COLO829 (cell line): ENCODE measurements around the gene CKAP5.
"Not testable (repeated sequence)": the region's sequence is repeated elsewhere in the genome, so short reads cannot be mapped to it uniquely, and the experiment has no call there.

Experiments
- DNase-seq: peaks from one replicate; pipeline ENCODE4 v3.0.0; 2012; ENCODE audit warnings: low spot score

Gene CKAP5

DNA sequence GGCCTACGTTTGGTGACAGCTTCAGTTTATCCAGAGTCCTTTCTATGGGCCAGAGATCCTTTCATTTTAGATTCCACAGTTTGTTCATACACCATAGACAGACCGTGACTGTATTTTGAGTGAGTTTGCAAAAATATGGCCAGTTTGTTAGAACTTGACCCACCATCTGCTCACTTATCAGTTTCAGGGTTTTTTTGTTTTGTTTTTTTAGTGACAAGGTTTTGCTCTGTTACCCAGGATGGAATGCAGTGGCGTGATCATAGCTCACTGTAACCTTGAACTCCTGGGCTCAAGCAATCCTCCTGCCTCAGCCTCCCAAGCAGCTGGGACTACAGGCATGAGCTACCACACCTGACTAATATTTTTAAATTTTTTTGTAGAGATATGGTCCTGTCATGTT lies 9.1 kb upstream of the CKAP5 start:
- no peak for DNase-seq

GRCh38 chr11:46850829-46851380 lies 4.8 kb upstream of the CKAP5 start:
- no peak for DNase-seq

DNA sequence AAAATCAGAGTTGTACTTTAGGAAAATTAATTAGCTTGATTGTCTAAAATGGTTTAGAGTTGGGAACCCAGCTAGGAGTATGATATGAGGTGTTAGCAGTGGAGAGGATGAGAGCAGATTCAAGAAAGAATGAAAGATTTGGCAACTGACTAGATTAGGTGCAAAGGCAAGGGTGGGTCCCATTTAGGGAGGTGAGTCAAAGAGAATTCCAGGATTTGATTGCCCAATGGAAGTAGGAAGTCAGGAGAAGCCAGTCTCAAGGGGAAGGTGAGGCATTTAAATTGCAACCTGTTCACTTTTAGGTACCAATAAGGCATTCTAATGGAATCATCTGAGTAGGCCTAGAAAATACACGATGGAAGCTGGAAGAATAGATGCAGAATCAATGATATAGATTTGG lies 3.6 kb upstream of the CKAP5 start:
- DNase-seq: no peak

DNA sequence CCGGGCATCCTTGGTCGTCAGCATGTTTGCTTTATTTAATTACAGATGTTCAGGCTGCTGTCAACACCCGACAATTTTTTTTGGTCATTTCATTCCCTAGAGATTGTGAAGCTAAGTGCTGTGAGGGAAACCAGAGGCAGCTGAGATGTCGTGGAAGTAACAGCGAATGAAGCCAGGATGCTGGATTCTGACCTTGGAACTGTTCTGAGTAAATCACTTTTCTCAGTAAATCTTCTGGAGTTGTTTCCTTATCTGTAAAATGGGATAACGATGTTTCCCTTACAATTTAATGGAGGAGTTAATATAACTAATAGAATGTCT lies 390 bp upstream of the CKAP5 start:
- no peak for DNase-seq

- DNase-seq: no peak
Observed at GRCh38 chr11:46845440-46845739, 690 bp downstream of the CKAP5 start.

- no peak for DNase-seq
Observed at GRCh38 chr11:46840116-46840515, 6.0 kb downstream of the CKAP5 start.

DNA sequence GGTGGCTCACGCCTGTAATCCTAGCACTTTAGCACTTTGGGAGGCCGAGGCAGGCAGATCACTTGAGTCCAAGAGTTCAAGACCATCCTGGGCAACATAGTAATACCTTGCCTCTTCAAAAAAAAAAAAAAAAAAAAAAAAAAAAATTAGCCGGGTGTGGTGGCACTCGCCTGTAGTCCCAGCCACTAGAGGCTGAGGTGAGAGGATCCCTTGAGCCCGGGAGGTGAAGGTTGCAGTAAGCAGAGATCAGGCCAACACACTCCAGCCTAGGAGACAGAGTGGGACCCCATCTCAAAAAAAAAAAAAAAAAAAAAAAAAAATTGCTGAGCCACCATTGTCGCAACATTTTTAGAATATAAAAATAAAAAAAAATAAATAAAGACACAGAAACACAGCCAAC lies 7.6 kb downstream of the CKAP5 start:
- DNase-seq: no peak

DNA sequence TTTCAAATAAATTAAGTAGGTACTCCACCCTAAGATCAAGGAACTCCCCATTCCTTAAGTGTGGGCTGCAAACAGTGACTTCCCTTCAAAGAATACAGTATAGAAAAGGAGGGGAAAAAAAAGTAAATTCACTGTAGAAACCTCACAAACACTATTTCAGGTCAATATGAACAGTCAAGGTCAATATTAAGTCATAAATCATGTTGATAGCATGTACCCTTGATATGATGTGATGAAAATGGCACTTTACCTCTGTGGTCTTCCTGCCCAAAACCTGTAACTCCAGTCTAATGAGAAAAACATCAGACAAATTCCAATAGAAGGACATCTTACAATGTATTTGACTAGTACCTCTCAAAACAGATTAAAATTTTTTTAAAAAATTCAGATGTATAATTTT lies 8.2 kb downstream of the CKAP5 start:
- DNase-seq: no peak

DNA sequence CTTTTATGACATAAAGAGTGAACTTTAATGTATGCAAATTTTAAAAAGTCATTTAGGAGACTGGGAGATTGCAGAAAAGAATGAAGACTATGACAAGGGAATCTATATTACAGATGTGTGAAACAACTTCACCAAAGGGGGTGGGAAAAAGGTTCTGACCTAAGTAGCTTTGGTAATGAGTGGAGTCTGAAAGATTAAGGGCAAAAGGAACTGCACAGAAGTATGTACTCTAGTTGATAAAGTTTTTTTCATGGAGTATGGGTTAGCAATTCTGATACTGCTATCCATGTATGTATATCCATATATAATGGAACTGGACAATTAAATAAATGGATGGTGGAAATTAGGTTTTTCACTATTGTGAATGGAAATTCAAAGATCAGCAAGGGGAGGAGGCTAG lies 9.2 kb downstream of the CKAP5 start:
- DNase-seq: no peak

DNA sequence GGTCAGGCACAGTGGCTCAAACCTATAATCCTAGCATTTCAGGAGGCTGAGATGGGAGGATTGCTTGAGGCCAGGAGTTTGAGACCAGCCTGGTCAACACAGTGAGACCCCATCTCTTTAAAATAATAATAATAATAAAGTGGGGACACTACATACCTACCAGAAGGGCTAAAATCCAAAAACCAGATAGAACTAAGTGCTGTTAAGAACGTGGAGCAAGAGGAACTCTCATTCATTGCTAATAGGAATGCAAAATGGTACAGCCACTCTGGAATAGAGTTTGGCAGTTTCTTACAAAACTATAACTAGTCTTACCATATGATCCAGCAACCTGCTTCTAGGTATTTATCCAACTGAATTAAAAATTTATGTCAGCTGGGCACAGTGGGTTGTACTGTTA lies 9.6 kb downstream of the CKAP5 start:
- DNase-seq: no peak

GRCh38 chr11:46835897-46836296 lies 10.2 kb downstream of the CKAP5 start:
- no peak for DNase-seq

DNA sequence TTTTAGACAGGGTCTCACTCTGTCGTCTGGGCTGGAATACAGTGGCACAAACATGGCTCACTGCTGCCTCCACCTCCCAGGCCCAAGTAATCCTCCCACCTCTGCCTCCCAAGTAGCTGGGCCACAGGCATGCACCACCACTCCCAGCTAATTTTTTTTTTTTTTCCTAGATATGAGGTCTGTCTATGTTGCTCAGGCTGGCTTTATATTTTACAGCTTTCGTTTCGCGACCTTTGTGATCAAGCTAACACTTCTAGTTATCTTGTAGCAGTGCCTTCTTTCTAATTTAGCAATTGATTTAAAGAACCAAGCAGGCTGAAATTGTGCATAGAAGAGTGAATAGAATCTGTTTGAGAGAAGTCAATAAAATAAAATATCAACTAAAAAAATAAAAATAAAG lies 11.3 kb downstream of the CKAP5 start:
- no peak for DNase-seq

DNA sequence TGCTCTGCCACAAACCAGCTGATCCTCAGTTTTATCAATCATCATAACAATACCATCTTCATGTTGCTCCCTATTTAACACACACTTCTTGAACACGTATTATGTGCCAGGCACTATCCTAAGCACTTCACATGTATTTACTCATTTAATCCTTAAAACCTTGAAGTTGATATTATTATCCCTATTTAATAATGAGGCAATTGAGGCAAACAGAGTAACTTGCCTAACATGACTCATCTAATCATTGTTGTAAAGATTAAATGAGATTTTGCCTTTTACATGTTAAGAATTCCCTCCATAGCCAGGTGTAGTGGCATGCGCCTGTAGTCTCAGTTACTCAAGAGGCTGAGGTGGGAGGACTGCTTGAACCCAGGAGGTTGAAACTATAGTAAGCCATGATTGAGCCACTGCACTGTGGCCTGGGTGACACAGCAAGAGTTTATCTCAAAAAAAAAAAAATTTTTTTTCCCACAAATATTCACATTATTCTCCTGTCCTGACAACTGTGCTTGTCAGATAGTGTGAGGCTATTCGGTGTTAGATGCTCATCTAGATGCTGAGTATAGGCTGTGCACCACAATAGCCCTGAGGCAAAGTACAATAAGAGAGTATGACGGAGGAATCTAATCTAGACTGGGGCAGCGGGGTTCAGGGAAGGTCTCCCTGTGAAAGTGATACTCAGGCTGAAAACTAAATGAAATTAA lies 13.4 kb downstream of the CKAP5 start:
- no peak for DNase-seq

- DNase-seq: no peak
Observed at GRCh38 chr11:46827995-46828394, 18.1 kb downstream of the CKAP5 start.

DNA sequence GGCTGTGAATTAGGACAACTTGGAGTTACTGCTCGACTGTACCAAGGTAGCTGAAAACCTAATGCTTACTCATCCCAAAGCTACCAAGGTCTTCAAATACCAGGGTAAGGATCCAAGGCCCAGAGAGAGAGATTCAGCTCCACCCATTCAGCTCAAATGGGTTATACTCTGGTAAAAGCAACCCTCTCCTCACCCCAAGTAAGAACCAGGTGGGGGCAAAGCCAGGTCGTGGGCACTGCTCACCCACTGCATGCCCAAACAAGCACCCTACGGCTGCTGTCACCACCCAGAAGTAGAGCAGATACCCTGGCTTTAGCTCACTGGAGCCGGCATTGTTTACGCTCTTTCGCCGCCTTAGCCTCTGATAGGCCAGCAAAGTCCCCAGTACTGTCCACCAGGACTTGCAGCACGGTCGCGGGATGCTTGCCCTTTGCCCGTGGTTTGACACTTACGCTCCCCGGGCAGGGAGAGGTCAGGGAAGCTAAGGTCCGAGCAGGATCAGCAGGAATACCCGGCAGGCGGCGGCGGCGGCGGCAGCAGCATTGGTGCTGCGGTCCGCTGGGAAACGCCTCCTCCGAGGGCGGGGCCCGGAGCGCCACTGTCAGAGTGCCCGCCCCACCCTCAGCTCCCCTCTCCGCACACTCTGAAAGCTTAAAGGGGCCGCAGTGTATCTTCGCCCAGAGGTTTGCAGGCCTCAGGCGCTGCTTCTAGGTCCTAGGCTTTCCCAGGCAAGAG lies 19.6 kb downstream of the CKAP5 start:
- DNase-seq: peak; percentile 45

GRCh38 chr11:46808799-46809431 lies 37.2 kb downstream of the CKAP5 start:
- DNase-seq: peak; percentile 21

DNA sequence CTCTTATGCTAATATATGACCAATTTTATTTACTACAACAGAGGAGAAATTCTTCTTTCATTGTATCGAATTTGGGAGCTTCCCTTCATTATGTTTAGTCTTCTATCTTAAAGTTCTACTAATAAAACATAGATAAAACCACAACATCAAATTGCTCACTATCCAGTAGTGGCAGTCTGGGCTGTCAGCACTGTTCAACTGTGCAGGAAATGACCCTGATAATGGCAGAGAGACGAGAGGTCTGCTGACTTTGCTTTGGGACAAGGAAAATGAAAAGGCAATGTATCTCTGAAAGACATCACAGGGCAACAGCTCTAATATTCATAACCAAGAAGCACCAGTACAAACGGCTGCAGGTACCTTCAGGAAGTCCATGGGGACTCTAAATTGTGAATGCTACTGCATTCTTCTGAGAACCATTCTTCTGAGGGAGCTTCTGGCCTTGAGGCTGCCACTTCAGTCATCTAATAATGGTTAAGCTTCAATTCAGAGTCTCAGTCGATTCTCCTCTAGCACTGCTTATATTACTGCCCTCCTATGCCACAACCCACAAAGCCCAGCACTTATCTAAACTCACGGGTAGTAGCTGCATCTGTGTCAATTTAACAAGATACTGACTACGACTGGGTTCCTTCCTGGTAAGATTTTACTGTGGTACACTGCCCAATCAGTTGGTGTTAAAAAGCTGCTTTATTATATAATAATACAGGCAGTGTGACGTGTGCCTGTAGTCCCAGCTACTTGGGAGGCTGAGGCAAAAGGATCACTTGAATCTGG lies 44.2 kb downstream of the CKAP5 start:
- DNase-seq: no peak

DNA sequence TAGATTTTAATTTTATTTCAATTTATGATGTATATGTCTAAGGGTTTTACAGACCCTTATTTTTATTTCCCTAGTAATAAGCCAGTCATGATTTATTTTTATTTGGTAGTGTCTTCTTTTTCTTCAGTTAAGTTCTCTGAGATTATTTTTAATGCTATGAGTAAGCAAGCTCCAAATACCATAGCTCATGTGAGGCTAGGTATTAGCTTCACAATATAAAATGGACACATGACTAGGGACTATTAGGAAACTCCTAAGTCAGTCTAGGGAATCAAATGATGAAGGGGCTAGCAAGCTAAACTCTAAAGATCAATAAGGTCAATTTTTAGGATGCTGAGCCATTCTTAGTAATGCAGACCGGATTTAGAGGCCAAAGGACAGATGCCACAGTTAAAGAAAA lies 45.9 kb downstream of the CKAP5 start:
- DNase-seq: no peak

GRCh38 chr11:46799725-46800124 lies 46.4 kb downstream of the CKAP5 start:
- not testable (repeated sequence) for DNase-seq

GRCh38 chr11:46778416-46778815 lies 67.7 kb downstream of the CKAP5 start:
- no peak for DNase-seq

- DNase-seq: no peak
Observed at GRCh38 chr11:46776878-46777277, 69.2 kb downstream of the CKAP5 start.

DNA sequence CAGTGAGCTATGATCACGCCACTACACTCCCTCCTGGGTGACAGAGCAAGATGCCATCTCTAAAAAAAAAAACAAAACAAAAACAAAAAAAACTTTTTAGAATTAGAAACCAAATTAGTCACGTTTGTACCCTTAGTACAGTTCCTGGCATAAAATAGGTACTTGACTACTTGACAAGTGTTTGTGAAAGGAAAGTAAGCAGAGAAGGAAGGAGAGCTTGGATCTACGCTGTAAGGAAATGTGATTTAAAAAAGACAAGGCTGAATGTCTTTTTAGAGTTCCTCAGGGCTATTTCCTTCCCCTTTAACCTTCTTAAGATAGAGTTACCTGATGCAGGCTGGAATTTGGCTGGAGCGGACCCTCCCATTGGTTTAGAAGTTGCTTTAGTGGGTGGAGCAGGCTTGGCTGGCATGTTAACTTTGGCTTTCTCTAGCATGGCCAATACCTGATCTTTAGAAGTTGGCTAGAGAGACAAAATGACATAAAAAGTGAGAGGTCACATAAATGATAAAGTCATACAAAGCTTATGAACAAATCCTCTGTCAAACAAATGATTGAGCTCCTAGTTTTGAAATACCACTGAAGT lies 76.4 kb downstream of the CKAP5 start:
- no peak for DNase-seq
